Measurements from ENCODE around the gene CLCN6.

DNA sequence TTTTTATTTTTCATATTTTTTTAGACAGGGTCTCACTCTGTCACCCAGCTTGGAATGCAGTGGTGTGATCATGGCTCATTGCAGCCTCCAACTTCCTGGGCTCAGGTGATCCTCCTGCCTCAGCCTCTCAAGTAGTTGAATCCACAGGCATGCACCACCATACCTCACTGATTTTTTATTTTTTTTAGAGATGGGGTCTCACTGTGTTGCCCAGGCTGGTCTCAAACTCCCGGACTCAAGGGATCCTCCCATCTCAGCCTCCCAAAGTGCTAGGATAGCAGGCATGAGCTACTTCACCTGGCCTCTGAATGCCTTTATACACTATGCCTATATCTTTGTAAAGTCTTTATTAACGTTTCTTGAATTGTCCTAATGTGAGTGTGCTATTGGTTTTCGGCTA lies 63.1 kb downstream of the CLCN6 start:
- TF ChIP-seq, protein P1, sequence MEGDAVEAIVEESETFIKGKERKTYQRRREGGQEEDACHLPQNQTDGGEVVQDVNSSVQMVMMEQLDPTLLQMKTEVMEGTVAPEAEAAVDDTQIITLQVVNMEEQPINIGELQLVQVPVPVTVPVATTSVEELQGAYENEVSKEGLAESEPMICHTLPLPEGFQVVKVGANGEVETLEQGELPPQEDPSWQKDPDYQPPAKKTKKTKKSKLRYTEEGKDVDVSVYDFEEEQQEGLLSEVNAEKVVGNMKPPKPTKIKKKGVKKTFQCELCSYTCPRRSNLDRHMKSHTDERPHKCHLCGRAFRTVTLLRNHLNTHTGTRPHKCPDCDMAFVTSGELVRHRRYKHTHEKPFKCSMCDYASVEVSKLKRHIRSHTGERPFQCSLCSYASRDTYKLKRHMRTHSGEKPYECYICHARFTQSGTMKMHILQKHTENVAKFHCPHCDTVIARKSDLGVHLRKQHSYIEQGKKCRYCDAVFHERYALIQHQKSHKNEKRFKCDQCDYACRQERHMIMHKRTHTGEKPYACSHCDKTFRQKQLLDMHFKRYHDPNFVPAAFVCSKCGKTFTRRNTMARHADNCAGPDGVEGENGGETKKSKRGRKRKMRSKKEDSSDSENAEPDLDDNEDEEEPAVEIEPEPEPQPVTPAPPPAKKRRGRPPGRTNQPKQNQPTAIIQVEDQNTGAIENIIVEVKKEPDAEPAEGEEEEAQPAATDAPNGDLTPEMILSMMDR (IDR thresholded peaks at IDR 0.05; ENCODE audit: low read depth, low read length, missing input control) = no peak
- TF ChIP-seq RAD21 (IDR thresholded peaks at IDR 0.05) (no peak), TAF1 (conservative IDR thresholded peaks at IDR 0.05) (no peak), RXRA (IDR thresholded peaks at IDR 0.05) (no peak), JUND (IDR thresholded peaks at IDR 0.05) (no peak), YY1 (IDR thresholded peaks at IDR 0.05) (no peak), EGR1 (IDR thresholded peaks at IDR 0.05; ENCODE audit: low read depth in 2 of 2) (no peak), GABPA (IDR thresholded peaks at IDR 0.05 in 1 of 2, conservative IDR thresholded peaks at IDR 0.05 in 1 of 2) (no peak), FOXA1 (IDR thresholded peaks at IDR 0.05) (no peak), SP1 (IDR thresholded peaks at IDR 0.05) (no peak)
- TF ChIP-seq, protein P2, sequence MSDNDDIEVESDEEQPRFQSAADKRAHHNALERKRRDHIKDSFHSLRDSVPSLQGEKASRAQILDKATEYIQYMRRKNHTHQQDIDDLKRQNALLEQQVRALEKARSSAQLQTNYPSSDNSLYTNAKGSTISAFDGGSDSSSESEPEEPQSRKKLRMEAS (IDR thresholded peaks at IDR 0.05) = no peak
- TF ChIP-seq, protein P3, sequence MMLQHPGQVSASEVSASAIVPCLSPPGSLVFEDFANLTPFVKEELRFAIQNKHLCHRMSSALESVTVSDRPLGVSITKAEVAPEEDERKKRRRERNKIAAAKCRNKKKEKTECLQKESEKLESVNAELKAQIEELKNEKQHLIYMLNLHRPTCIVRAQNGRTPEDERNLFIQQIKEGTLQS (IDR thresholded peaks at IDR 0.05) = no peak
- TF ChIP-seq, protein P4, sequence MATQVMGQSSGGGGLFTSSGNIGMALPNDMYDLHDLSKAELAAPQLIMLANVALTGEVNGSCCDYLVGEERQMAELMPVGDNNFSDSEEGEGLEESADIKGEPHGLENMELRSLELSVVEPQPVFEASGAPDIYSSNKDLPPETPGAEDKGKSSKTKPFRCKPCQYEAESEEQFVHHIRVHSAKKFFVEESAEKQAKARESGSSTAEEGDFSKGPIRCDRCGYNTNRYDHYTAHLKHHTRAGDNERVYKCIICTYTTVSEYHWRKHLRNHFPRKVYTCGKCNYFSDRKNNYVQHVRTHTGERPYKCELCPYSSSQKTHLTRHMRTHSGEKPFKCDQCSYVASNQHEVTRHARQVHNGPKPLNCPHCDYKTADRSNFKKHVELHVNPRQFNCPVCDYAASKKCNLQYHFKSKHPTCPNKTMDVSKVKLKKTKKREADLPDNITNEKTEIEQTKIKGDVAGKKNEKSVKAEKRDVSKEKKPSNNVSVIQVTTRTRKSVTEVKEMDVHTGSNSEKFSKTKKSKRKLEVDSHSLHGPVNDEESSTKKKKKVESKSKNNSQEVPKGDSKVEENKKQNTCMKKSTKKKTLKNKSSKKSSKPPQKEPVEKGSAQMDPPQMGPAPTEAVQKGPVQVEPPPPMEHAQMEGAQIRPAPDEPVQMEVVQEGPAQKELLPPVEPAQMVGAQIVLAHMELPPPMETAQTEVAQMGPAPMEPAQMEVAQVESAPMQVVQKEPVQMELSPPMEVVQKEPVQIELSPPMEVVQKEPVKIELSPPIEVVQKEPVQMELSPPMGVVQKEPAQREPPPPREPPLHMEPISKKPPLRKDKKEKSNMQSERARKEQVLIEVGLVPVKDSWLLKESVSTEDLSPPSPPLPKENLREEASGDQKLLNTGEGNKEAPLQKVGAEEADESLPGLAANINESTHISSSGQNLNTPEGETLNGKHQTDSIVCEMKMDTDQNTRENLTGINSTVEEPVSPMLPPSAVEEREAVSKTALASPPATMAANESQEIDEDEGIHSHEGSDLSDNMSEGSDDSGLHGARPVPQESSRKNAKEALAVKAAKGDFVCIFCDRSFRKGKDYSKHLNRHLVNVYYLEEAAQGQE (IDR thresholded peaks at IDR 0.05) = no peak
- TF ChIP-seq, protein P5, sequence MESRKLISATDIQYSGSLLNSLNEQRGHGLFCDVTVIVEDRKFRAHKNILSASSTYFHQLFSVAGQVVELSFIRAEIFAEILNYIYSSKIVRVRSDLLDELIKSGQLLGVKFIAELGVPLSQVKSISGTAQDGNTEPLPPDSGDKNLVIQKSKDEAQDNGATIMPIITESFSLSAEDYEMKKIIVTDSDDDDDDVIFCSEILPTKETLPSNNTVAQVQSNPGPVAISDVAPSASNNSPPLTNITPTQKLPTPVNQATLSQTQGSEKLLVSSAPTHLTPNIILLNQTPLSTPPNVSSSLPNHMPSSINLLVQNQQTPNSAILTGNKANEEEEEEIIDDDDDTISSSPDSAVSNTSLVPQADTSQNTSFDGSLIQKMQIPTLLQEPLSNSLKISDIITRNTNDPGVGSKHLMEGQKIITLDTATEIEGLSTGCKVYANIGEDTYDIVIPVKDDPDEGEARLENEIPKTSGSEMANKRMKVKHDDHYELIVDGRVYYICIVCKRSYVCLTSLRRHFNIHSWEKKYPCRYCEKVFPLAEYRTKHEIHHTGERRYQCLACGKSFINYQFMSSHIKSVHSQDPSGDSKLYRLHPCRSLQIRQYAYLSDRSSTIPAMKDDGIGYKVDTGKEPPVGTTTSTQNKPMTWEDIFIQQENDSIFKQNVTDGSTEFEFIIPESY (IDR thresholded peaks at IDR 0.05) = no peak

All from liver (tissue), 3 donors.